Right atrium auricular region (tissue), 2 donors: Measurements from ENCODE around the gene AFAP1. TPM values are rescaled to one million over a fixed set of nuclear protein-coding genes. Genes with fewer than 3 reads are reported as not detected.

ENCODE experiments used
- DNase-seq: peaks from one replicate; pipeline ENCODE4 v3.0.0-alpha.2; 2019; ENCODE audit warnings: low spot score
- H3K27ac ChIP-seq, 2 donors: fragments of 200-600 bp; sonication (generic); 1 replicate in 1 of 2; 2 replicates in 1 of 2; pipeline ENCODE4 v1.5.1; 2016 to 2019
- H3K27me3 ChIP-seq, 2 donors: fragments of 200-600 bp; sonication (generic); one replicate each; pipeline versions ENCODE4 v1.5.1 to v1.6.0; 2017 to 2019
- H3K36me3 ChIP-seq: fragments of 200-600 bp; sonication (generic); one replicate; pipeline ENCODE4 v1.5.1; 2016
- H3K4me1 ChIP-seq, 2 donors: fragments of 200-600 bp; sonication (generic); one replicate each; pipeline versions ENCODE4 v1.5.1 to v1.6.0; 2017 to 2019
- H3K4me3 ChIP-seq, 2 donors: fragments of 200-600 bp; sonication (generic); 1 replicate in 1 of 2; 2 replicates in 1 of 2; pipeline ENCODE4 v1.5.1; 2017 to 2019; ENCODE audit warnings: mild to moderate bottlenecking in 1 of 2, moderate library complexity in 1 of 2
- H3K9me3 ChIP-seq, 2 donors: fragments of 200-600 bp; sonication (generic); one replicate each; pipeline ENCODE4 v1.5.1; 2019
- CTCF ChIP-seq, 2 donors: fragments of 200-600 bp; sonication (generic); IDR thresholded peaks; one replicate each; pipeline ENCODE4 v1.5.1; 2019; ENCODE audit warnings: antibody characterized with exemption in 2 of 2
- total RNA-seq, 2 donors: library from RNA; depleted of rRNA; stranded (reverse); fragments of >200 nt; gene quantifications; one replicate each; pipeline ENCODE4 v1.1.0, GENCODE V29; 2016

AFAP1 gene
- total RNA-seq, 2 donors from 2014 or later = 16.2 to 27.2 TPM

GRCh38 chr4:7726665-7727413 is 212.8 kb downstream of the AFAP1 start:
- Histone ChIP-seq H3K4me3 (no peak overlapping the region), H3K36me3 (no peaks in the 10 kb centered on the region), H3K27ac (no peak overlapping the region), H3K9me3 (no peaks in the 10 kb centered on the region), H3K4me1 (no peaks in the 10 kb centered on the region), H3K27me3 (no peaks in the 10 kb centered on the region)
- TF ChIP-seq CTCF (IDR thresholded peaks at IDR 0.05) = no peak
- DNase-seq = no peak

GRCh38 chr4:7725951-7726350 is 213.7 kb downstream of the AFAP1 start:
- no peak for TF ChIP-seq CTCF (IDR thresholded peaks at IDR 0.05)
- no peaks in the 10 kb centered on the region for H3K36me3 ChIP-seq
- no peak for DNase-seq
- no peak overlapping the region for H3K4me3 ChIP-seq
- H3K4me1 ChIP-seq = no peaks in the 10 kb centered on the region
- H3K27me3 ChIP-seq = no peaks in the 10 kb centered on the region
- no peak overlapping the region for H3K27ac ChIP-seq
- no peaks in the 10 kb centered on the region for H3K9me3 ChIP-seq

GRCh38 chr4:7723625-7724024 is 216.0 kb downstream of the AFAP1 start:
- H3K27me3 ChIP-seq = no peaks in the 10 kb centered on the region
- no peak for TF ChIP-seq CTCF (IDR thresholded peaks at IDR 0.05)
- H3K36me3 ChIP-seq = no peaks in the 10 kb centered on the region
- no peaks in the 10 kb centered on the region for H3K9me3 ChIP-seq
- H3K27ac ChIP-seq = no peak overlapping the region
- H3K4me3 ChIP-seq = no peak overlapping the region
- no peak for DNase-seq
- H3K4me1 ChIP-seq = peaks cover 0 to 4% of the 10 kb centered on the region in 2 donors

- H3K4me3 ChIP-seq = no peak overlapping the region
- peaks cover 0 to 4% of the 10 kb centered on the region in 2 donors for H3K4me1 ChIP-seq
- no peak for DNase-seq
- no peaks in the 10 kb centered on the region for H3K9me3 ChIP-seq
- no peak overlapping the region for H3K27ac ChIP-seq
- no peak for TF ChIP-seq CTCF (IDR thresholded peaks at IDR 0.05)
- H3K27me3 ChIP-seq = no peaks in the 10 kb centered on the region
- no peaks in the 10 kb centered on the region for H3K36me3 ChIP-seq
Observed at GRCh38 chr4:7722766-7723387, 216.8 kb downstream of the AFAP1 start.

GRCh38 chr4:7721984-7722551 is 217.6 kb downstream of the AFAP1 start:
- H3K27ac ChIP-seq = no peak overlapping the region
- no peak for TF ChIP-seq CTCF (IDR thresholded peaks at IDR 0.05)
- peaks cover 0 to 4% of the 10 kb centered on the region in 2 donors for H3K4me1 ChIP-seq
- no peak for DNase-seq
- H3K36me3 ChIP-seq = no peaks in the 10 kb centered on the region
- no peak overlapping the region for H3K4me3 ChIP-seq
- H3K27me3 ChIP-seq = no peaks in the 10 kb centered on the region
- no peaks in the 10 kb centered on the region for H3K9me3 ChIP-seq
